Smooth muscle cell of trachea (primary cell): Measurements from ENCODE around the gene FCN2. TPM values are rescaled to one million over a fixed set of nuclear protein-coding genes. Genes with fewer than 3 reads are reported as not detected.

Experiments used
- total RNA-seq: library from RNA; depleted of rRNA; stranded (reverse); fragments of >200 nt; gene quantifications from 2 replicates; pipeline ENCODE4 v1.2.1, GENCODE V29; 2014

The FCN2 gene
- not detected in 2 replicates for total RNA-seq

DNA sequence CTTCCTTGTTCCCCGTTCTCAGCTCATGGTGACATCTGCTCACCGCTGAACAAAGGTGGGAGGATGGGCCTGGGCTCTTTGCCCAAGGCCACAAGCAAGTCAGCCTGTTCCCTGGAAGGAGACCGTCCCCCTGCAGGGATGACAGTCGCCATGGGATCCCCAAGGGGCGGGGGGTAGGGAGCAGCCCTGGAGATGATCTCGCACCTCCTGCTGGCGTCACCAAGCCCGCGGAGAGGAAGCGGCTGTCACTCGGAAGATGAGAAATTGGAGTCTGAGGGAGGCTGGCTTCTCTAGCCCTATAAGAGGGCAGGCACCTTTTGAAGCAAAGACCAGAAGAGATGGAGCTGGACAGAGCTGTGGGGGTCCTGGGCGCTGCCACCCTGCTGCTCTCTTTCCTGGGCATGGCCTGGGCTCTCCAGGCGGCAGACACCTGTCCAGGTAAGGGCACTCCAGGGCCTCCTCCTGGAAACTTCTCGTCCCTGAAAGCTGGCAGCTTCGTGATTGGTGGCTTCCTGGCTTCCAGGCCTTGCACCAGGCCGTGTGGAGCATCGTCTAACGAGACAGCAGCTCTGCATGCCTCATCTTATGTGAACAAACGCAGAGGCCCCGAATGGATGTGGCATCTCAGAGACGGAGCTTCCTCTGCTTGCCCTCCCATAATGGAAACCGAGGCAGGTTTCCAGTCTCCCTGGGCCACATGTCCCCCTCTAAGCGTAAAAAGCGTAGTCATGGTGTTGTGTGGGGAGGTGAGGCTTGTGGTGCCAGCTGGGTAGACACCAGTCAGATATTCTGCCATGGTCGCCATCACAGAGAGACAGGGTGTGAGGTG is at the start of gene FCN2:
Gene FCN2, plus strand, starts transcription at position 327 of the 829 bp plus-strand sequence. Its CDS starts 12 bp downstream, at position 339.

DNA sequence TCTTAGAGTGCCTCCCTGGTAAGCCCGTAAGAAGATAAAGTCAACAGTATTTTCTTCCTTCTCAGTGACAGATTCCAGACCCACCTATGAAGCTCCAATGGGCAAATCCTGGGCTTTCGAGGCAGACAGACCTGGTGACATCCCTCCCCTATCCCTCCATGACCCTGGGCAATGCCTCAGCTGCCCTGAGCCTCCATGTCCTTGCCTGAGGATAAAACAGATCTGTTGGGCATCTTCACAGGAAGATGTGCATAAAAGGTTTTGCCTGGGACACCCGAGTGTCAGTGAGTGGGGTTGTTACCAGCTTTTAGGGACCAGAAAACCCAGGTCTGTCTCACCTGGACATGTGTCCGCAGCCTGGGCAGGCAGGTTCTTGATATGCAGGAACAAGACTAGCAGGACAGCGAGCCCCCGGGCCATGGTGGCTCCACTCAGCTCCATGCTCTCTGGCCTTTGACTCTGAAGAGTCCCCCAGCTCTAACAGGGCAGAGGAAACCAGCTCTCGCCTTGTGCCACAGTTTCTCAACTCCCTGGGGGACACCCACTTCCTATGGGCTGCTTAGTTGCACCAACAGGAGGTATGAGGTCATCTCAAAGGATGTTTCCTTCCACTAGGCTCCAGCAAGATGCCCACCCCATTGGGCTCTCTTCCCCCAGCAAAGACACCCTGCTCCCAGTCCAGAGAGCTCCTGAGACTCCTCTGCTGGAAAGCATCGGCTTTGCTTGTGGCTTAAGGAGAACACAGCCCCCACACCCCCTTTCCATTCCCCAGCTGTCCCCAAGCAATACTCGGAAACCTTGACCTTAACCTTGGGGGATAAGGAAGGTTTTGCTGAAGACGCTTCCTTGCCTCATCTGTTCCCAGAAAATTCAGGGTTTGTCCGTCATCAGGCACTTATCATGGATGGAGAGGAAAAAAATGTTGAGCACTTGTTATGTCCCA is 37.1 kb downstream of the FCN2 start, which contains the start of gene FCN1:
Gene FCN1, minus strand, starts transcription at position 482 of the 943 bp plus-strand sequence. Its CDS starts 41 bp downstream, at position 441.

Other genes starting within 250 kb of the FCN2 start
- 164 and 294 TPM in 2 replicates for gene COL5A1, start 239.0 kb upstream of the FCN2 start, total RNA-seq
- gene FCN1, start 37.1 kb downstream of the FCN2 start, total RNA-seq, result not detected in 2 replicates
- gene OLFM1, start 206.9 kb downstream of the FCN2 start, total RNA-seq, result 4.1 and 4.9 TPM in 2 replicates